Muscle layer of colon (tissue), 2 donors: ENCODE data around the gene B3GNT2.

Source experiments
- H3K27ac ChIP-seq: one replicate; pipeline ENCODE4 v1.7.0; 2013; ENCODE audit warnings: low read depth, mild to moderate bottlenecking, low read length, moderate library complexity
- H3K27me3 ChIP-seq, 2 donors: one replicate each; pipeline ENCODE4 v1.7.0; 2013; ENCODE audit warnings: low read length in 2 of 2, mild to moderate bottlenecking in 2 of 2; ENCODE audit not compliant: insufficient read depth in 2 of 2, control insufficient read depth in 1 of 2
- H3K36me3 ChIP-seq: one replicate; pipeline ENCODE4 v1.7.0; 2013; ENCODE audit warnings: mild to moderate bottlenecking, low read length; ENCODE audit not compliant: insufficient read depth
- H3K4me1 ChIP-seq: one replicate; pipeline ENCODE4 v1.7.0; 2013; ENCODE audit warnings: mild to moderate bottlenecking, low read length; ENCODE audit not compliant: insufficient read depth
- H3K4me3 ChIP-seq, 2 donors: one replicate each; pipeline ENCODE4 v1.7.0; 2013; ENCODE audit warnings: low read length in 2 of 2, low read depth in 1 of 2, mild to moderate bottlenecking in 1 of 2, moderate library complexity in 1 of 2
- H3K9ac ChIP-seq: one replicate; pipeline ENCODE4 v1.7.0; 2013; ENCODE audit warnings: low read length
- H3K9me3 ChIP-seq: one replicate; pipeline ENCODE4 v1.7.0; 2013; ENCODE audit warnings: mild to moderate bottlenecking, low read length
- donor health status: abdominal sarcoma.
- donor health status: Adenocarcinoma of cecum.

B3GNT2 gene

GRCh38 chr2:62222674-62223073 lies 26.8 kb downstream of the B3GNT2 start:
- Histone ChIP-seq H3K27ac (no peak overlapping the region), H3K9me3 (no peaks in the 10 kb centered on the region), H3K4me3 (no peak overlapping the region), H3K9ac (no peak overlapping the region), H3K36me3 (peaks cover 18% of the 10 kb centered on the region), H3K27me3 (no peaks in the 10 kb centered on the region), H3K4me1 (peaks cover 21% of the 10 kb centered on the region)

DNA sequence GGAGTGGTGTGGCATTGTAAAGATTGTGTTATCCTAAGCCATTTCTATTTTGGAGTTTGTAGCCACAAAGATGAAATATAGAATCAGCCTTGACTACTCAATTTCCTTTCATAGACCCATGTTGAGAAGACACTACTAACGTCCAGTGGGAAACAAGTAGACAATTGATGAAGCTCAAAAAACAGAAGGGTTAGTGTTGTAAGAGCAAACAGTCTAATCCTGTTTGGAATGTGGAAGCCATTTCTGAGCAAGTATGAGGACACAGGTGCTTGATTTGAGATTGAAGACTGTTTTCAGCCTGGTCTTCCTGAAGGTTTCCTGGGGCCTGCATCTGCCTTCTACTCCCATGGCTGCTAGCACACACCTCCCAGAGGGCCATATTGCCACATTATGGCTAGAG lies 29.1 kb downstream of the B3GNT2 start:
- no peak overlapping the region for H3K9ac ChIP-seq
- H3K4me1 ChIP-seq = peaks cover 11% of the 10 kb centered on the region
- H3K27me3 ChIP-seq = no peaks in the 10 kb centered on the region
- H3K36me3 ChIP-seq = peaks cover 18% of the 10 kb centered on the region
- H3K9me3 ChIP-seq = no peaks in the 10 kb centered on the region
- H3K4me3 ChIP-seq = no peak overlapping the region
- H3K27ac ChIP-seq = no peak overlapping the region

DNA sequence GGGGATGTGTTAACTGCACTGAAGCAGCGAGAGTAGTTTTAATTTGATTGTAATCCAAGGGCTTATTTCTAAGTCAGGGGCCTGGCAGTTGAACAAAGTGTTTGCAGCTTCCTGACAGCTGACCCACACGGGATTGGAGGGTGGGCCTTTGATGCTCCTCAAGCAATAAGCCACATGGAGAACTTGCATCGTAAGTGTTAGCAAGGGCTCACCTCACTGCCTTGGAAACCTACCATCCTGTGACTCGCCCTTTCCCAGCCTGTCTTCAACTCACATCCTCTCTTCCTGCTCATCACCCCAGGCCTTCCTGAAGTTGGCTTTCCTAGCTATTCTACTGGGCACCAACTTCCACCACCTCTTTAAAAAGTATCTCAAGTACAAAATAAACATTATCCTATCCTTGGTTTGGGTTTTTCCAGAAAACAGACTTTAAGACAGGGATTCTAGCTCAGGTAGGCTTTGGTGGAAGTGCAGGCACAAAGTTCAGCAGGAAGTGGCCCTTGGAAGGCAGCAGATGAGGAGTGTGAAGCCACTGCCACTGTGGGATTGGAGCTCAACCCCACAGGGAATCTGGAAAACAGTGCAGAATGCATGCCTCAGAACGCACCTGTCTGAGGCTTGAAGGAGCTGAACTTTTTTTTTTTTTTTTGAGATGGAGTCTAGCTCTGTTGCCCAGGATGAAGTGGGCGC lies 31.6 kb downstream of the B3GNT2 start:
- H3K4me1 ChIP-seq = no peaks in the 10 kb centered on the region
- H3K27me3 ChIP-seq = no peaks in the 10 kb centered on the region
- no peak overlapping the region for H3K9ac ChIP-seq
- H3K27ac ChIP-seq = no peak overlapping the region
- peaks cover 17% of the 10 kb centered on the region for H3K36me3 ChIP-seq
- no peaks in the 10 kb centered on the region for H3K9me3 ChIP-seq
- no peak overlapping the region for H3K4me3 ChIP-seq

DNA sequence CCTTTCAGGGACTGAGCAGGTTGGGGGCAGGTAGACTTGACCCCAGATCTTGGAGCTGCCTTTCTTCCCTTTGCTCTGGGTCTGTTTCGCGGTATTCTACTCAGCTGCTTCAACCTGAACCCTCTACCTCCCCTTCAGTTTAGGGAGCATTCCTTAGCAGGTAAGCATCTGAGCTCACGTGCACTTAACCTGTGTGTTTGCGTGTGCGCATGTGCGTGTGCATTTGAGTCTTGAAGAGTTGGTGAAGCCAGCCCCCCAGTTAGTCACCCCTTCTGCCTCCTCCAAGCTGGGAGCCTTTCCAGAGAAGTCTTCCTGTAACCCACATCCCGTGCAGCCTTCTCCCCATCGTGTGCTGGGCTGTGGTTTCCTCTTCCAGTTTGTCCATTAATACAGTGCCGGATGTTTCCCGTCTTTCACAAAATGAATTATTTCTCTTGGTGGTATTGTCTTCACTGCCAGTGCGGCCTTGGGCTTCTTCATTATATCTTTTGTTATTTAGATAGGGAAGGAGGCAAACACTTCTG lies 33.2 kb downstream of the B3GNT2 start:
- no peaks in the 10 kb centered on the region for H3K27me3 ChIP-seq
- H3K9me3 ChIP-seq = no peaks in the 10 kb centered on the region
- no peak overlapping the region for H3K4me3 ChIP-seq
- no peaks in the 10 kb centered on the region for H3K4me1 ChIP-seq
- H3K27ac ChIP-seq = no peak overlapping the region
- H3K9ac ChIP-seq = no peak overlapping the region
- peaks cover 10% of the 10 kb centered on the region for H3K36me3 ChIP-seq

DNA sequence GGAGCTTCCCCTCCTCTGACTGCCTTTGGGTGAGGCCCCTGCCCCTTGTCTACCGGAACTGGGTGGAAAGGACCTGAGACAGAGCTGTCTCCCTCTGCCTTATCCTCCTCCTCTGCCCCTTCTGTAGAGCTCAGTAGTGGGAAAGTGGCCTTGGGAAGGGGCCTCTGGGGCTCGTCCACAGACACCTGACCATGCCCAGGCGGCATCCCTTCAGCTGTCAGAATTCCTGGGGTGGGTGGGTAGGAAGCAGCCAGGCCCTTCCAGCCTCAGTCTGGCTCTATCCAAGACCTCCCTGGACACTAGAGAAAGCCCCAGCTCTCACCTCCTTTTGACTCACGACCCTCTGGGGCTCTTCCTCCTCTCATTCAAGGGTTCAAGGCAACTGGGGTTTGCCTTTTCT lies 35.6 kb downstream of the B3GNT2 start:
- Histone ChIP-seq H3K9ac (no peak overlapping the region), H3K27me3 (no peaks in the 10 kb centered on the region), H3K27ac (no peak overlapping the region), H3K4me3 (no peak overlapping the region), H3K9me3 (no peaks in the 10 kb centered on the region), H3K4me1 (no peaks in the 10 kb centered on the region), H3K36me3 (no peaks in the 10 kb centered on the region)

GRCh38 chr2:62234755-62235655 lies 39.1 kb downstream of the B3GNT2 start:
- Histone ChIP-seq H3K36me3 (no peaks in the 10 kb centered on the region), H3K9ac (no peak overlapping the region), H3K4me1 (no peaks in the 10 kb centered on the region), H3K9me3 (no peaks in the 10 kb centered on the region), H3K27ac (no peak overlapping the region), H3K4me3 (no peak overlapping the region), H3K27me3 (no peaks in the 10 kb centered on the region)

GRCh38 chr2:62236499-62236898 lies 40.6 kb downstream of the B3GNT2 start:
- Histone ChIP-seq H3K27me3 (no peaks in the 10 kb centered on the region), H3K4me3 (no peak overlapping the region), H3K9me3 (no peaks in the 10 kb centered on the region), H3K27ac (no peak overlapping the region), H3K36me3 (no peaks in the 10 kb centered on the region), H3K9ac (no peak overlapping the region), H3K4me1 (no peaks in the 10 kb centered on the region)

- Histone ChIP-seq H3K36me3 (no peaks in the 10 kb centered on the region), H3K9me3 (no peaks in the 10 kb centered on the region), H3K4me1 (no peaks in the 10 kb centered on the region), H3K27ac (no peak overlapping the region), H3K27me3 (no peaks in the 10 kb centered on the region), H3K4me3 (no peak overlapping the region), H3K9ac (no peak overlapping the region)
Measured at GRCh38 chr2:62238236-62238635, 42.3 kb downstream of the B3GNT2 start.

GRCh38 chr2:62240546-62240945 lies 44.6 kb downstream of the B3GNT2 start:
- Histone ChIP-seq H3K27me3 (no peaks in the 10 kb centered on the region), H3K9ac (no peak overlapping the region), H3K27ac (no peak overlapping the region), H3K4me3 (no peak overlapping the region), H3K36me3 (no peaks in the 10 kb centered on the region), H3K4me1 (no peaks in the 10 kb centered on the region), H3K9me3 (no peaks in the 10 kb centered on the region)

GRCh38 chr2:62243983-62244382 lies 48.1 kb downstream of the B3GNT2 start:
- Histone ChIP-seq H3K4me1 (no peaks in the 10 kb centered on the region), H3K36me3 (no peaks in the 10 kb centered on the region), H3K27ac (no peak overlapping the region), H3K27me3 (no peaks in the 10 kb centered on the region), H3K4me3 (no peak overlapping the region), H3K9me3 (no peaks in the 10 kb centered on the region), H3K9ac (no peak overlapping the region)

DNA sequence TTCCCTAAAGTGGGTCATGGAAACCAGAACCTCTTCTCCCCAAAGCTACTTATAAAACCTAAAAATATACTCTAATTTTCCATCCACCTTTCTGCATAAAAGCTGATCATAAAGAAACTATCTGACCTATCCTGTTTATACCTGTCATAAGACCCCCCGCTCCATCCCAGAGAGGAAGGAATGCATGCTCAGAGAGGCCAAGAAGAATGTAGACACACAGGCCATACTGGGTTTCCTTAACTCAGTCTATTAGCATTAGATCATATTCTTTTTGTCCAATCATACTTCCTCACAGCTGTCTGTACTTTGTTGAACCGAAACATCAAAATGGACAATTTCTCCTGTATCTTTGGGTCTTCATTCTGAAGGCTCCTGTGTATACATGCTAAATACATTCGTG lies 52.3 kb downstream of the B3GNT2 start:
- H3K4me1 ChIP-seq = no peaks in the 10 kb centered on the region
- no peaks in the 10 kb centered on the region for H3K9me3 ChIP-seq
- H3K27me3 ChIP-seq = no peaks in the 10 kb centered on the region
- H3K27ac ChIP-seq = no peak overlapping the region
- H3K9ac ChIP-seq = no peak overlapping the region
- no peak overlapping the region for H3K4me3 ChIP-seq
- no peaks in the 10 kb centered on the region for H3K36me3 ChIP-seq
